ENCODE measurements around the gene THAP6.
A peak's percentile ranks its signal among the peaks of the same experiment; 100 is the strongest.
"Not testable (repeated sequence)": the region's sequence is repeated elsewhere in the genome, so short reads cannot be mapped to it uniquely, and the experiment has no call there.

THAP6 gene

GRCh38 chr4:75527482-75527881 is 13.2 kb downstream of the THAP6 start:
- no peak for DNase-seq

- no peak for DNase-seq
Observed at GRCh38 chr4:75530556-75531322, 16.5 kb downstream of the THAP6 start.

GRCh38 chr4:75531536-75532143 is 17.4 kb downstream of the THAP6 start:
- not testable (repeated sequence) for DNase-seq

GRCh38 chr4:75533339-75533887 is 19.1 kb downstream of the THAP6 start:
- DNase-seq = not testable (repeated sequence)

- DNase-seq = not testable (repeated sequence)
Observed at GRCh38 chr4:75533926-75534325, 19.7 kb downstream of the THAP6 start.

GRCh38 chr4:75537308-75537707 is 23.0 kb downstream of the THAP6 start:
- DNase-seq = not testable (repeated sequence)

- DNase-seq = no peak
Observed at GRCh38 chr4:75542824-75543223, 28.6 kb downstream of the THAP6 start.

GRCh38 chr4:75544220-75544619 is 29.9 kb downstream of the THAP6 start:
- not testable (repeated sequence) for DNase-seq

DNA sequence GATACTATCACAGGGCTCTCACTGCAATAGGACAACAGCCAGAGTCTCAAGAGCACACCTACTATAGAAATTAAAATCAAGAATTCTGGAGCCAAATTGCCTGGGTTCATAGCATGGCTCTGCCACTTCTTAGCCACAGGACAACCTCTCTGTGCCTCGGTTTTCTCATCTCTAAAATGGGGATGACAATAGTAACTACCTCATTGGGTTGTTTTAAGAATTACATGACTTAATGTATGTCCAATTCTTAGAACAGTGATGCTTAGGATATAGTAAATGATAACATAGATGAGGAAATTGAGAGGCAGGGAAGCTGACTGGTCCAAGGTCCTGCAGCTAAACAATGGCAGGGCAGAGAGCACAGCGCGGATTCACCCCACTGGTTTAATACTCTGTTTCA is 30.6 kb downstream of the THAP6 start:
- no peak for DNase-seq

GRCh38 chr4:75545526-75545925 is 31.3 kb downstream of the THAP6 start:
- no peak for DNase-seq

GRCh38 chr4:75547647-75548387 is 33.5 kb downstream of the THAP6 start:
- DNase-seq = peak; percentile 53 to 56

GRCh38 chr4:75549019-75549418 is 34.7 kb downstream of the THAP6 start:
- DNase-seq = no peak

GRCh38 chr4:75552452-75552851 is 38.2 kb downstream of the THAP6 start:
- no peak for DNase-seq

- no peak for DNase-seq
Observed at GRCh38 chr4:75555294-75556164, 41.3 kb downstream of the THAP6 start, which contains the start of gene ODAPH. Gene ODAPH, plus strand, starts transcription at chr4:75556066. Its CDS starts 17 bp downstream, at chr4:75556083.

- no peak for DNase-seq
Observed at GRCh38 chr4:75557696-75558095, 43.4 kb downstream of the THAP6 start.

DNA sequence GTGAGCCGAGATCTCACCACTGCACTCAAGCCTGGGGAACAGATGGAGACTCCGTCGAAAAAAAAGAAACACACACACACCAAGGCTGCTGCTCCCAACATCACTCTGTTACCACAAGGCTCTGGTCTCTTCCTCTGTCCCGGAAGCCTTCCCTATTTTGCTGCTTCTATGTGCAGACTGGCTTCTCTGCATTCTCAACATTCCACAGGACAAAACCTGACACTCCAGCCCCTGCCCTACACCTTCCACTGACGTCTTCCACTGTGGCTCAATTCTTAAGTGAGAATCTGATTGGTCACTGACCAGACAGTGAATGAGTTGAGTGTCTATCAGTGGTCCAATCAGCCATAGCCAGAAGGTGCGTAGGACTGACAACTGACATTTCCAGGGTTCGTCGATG is 47.5 kb downstream of the THAP6 start:
- no peak for DNase-seq

GRCh38 chr4:75564023-75564422 is 49.8 kb downstream of the THAP6 start:
- no peak for DNase-seq

GRCh38 chr4:75565481-75565880 is 51.2 kb downstream of the THAP6 start:
- DNase-seq = peak; percentile 24 to 40

- DNase-seq = no peak
Observed at GRCh38 chr4:75566911-75567310, 52.6 kb downstream of the THAP6 start.

GRCh38 chr4:75567725-75568124 is 53.5 kb downstream of the THAP6 start:
- DNase-seq = peak in 1 of 2 donors; percentile 6
